AG09319 (cell line): ENCODE measurements around the gene SLC8A3.

Experiments used
- DNase-seq: peaks from one replicate; pipeline ENCODE4 v3.0.0-alpha.2; 2010; ENCODE audit warnings: low read depth; ENCODE audit errors: extremely low read depth
- CTCF ChIP-seq: IDR thresholded peaks from 2 replicates; pipeline ENCODE4 v1.5.1; 2011; ENCODE audit warnings: low read depth, mild to moderate bottlenecking, inconsistent platforms, low read length, moderate library complexity

SLC8A3 gene

GRCh38 chr14:70121521-70121920 lies 67.2 kb downstream of the SLC8A3 start:
- TF ChIP-seq CTCF: no peak
- DNase-seq: no peak

GRCh38 chr14:70118064-70118463 lies 70.7 kb downstream of the SLC8A3 start:
- no peak for DNase-seq
- no peak for TF ChIP-seq CTCF

GRCh38 chr14:70116278-70116677 lies 72.5 kb downstream of the SLC8A3 start:
- TF ChIP-seq CTCF: no peak
- no peak for DNase-seq

- no peak for DNase-seq
- no peak for TF ChIP-seq CTCF
Observed at GRCh38 chr14:70114621-70115156, 74.1 kb downstream of the SLC8A3 start.

- no peak for DNase-seq
- no peak for TF ChIP-seq CTCF
Observed at GRCh38 chr14:70113211-70113610, 75.5 kb downstream of the SLC8A3 start.

- DNase-seq: no peak
- TF ChIP-seq CTCF: no peak
Observed at GRCh38 chr14:70108419-70108818, 80.3 kb downstream of the SLC8A3 start.

- TF ChIP-seq CTCF: no peak
- no peak for DNase-seq
Observed at GRCh38 chr14:70107309-70107708, 81.4 kb downstream of the SLC8A3 start.
